ENCODE data around the gene WDR83.

Gene WDR83

DNA sequence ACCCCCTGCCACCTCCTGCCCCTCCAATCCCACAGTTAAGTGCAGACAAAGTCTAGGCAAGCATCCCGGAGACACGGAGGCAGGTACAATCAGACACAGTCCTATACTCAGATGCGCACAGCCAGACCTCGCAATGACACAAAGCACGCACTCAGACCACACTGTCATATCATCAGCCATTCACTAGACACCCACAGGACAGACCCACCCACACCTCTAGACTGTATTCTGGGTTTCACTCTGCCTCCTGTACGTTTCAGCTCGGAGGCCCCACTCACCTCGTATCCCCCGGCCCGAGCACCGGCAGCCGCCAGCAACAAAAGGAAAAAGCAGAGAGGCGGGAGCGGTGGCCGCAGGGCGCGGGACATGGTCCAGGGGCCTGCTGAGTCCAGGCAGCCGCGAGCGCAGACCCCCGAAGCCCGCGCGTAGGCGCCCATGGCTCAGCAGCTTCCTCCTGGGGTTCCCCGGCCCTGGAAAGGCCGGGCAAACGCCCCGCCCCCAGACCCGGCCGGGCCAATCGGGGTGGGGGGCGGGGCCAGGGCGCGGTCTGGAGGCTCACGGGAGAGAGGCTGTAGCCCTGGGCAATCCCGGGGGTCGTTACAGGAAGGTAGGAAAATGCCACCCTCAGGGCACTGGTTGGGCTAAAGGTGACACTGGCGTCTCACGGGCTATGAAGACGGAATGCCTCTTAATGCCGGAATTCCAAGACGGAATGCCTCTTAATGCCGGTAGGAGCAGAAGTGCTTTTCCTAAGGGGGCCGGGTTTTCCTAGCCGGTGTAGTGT is at the start of gene WDR83, which contains the start of gene MAN2B1:
Gene WDR83, plus strand, starts transcription at position 543 of the 784 bp plus-strand sequence. CDS start 2,984 bp downstream, outside the sequence.
Gene MAN2B1, minus strand, starts transcription at position 478 of the 784 bp plus-strand sequence. Its CDS starts 41 bp downstream, at position 437.
- ChIA-PET CTCF (interaction anchor here (0.5 to 1.8 kb wide), 3 partner anchors 9 to 265 kb away, joined by 3 to 5 read pairs (median 4); no protein-coding TSS in a partner anchor), POLR2A (interaction anchor here (0.6 to 1.9 kb wide), 8 partner anchors 12 to 101 kb away, joined by 3 to 9 read pairs (median 4); partner anchors contain the start of genes DHPS, FBXW9, ZNF490 and ZNF791)
- Histone ChIP-seq H3K27ac (ENCODE audit: extremely low read depth, low read depth, low read length) (peak within 1 kb of the TSS; percentile 45; the same call in 1 of the 2 replicates), H3K4me3 (ENCODE audit: low read depth, low read length) (peak within 1 kb of the TSS; percentile 76), H3K9me3 (ENCODE audit: control insufficient read depth, insufficient read depth, low read depth, low read length) (no peaks in the 10 kb centered on the region), H3K4me1 (ENCODE audit: control insufficient read depth, insufficient read depth, low read length) (no peaks in the 10 kb centered on the region), H3K36me3 (ENCODE audit: control insufficient read depth in 2 of 2, insufficient read depth in 1 of 2, low read length in 2 of 2) (peaks cover 11 to 55% of the 10 kb centered on the region in 2 experiments; a peak in 2 of 3 replicates)
- TF ChIP-seq ZNF830 (tag by site-specific recombination; IDR thresholded peaks at IDR 0.05; ENCODE audit: low read depth): no peak
- no peak for TF ChIP-seq ZNF513 (tag by site-specific recombination; IDR thresholded peaks at IDR 0.05)
- TF ChIP-seq ZEB2 (tag by site-specific recombination; IDR thresholded peaks at IDR 0.05): peak; percentile 12; the same call in 1 of the 2 replicates
- peak; percentile 52 for TF ChIP-seq GLIS2 (tag by site-specific recombination; IDR thresholded peaks at IDR 0.05)
- no peak for TF ChIP-seq ZNF140 (tag by site-specific recombination; IDR thresholded peaks at IDR 0.05)
- peak; percentile 90 for TF ChIP-seq ZNF76 (tag by site-specific recombination; IDR thresholded peaks at IDR 0.05; ENCODE audit: borderline replicate concordance, low read depth)
- no peak for TF ChIP-seq ZNF18 (tag by site-specific recombination; IDR thresholded peaks at IDR 0.05)
- peak; percentile 48; the same call in 1 of the 2 replicates for TF ChIP-seq PRDM10 (tag by site-specific recombination; IDR thresholded peaks at IDR 0.05)
- peak; percentile 87 for TF ChIP-seq IKZF3 (tag by site-specific recombination; IDR thresholded peaks at IDR 0.05)
- peak; percentile 40; the same call in 1 of the 2 replicates for TF ChIP-seq ZIC2 (tag by site-specific recombination; IDR thresholded peaks at IDR 0.05)
- peak; percentile 13; the same call in 1 of the 2 replicates for TF ChIP-seq KLF7 (tag by site-specific recombination; IDR thresholded peaks at IDR 0.05; ENCODE audit: borderline replicate concordance)
- peak; percentile 53; the same call in 1 of the 2 replicates for TF ChIP-seq ZBTB7A (tag by site-specific recombination; IDR thresholded peaks at IDR 0.05; ENCODE audit: low read depth)
- peak; percentile 62 for TF ChIP-seq SP3 (tag by site-specific recombination; IDR thresholded peaks at IDR 0.05)
- TF ChIP-seq EGR2 (tag by site-specific recombination; IDR thresholded peaks at IDR 0.05; ENCODE audit: low read depth): peak; percentile 82
- no peak for TF ChIP-seq ZNF239 (tag by site-specific recombination; IDR thresholded peaks at IDR 0.05)
- peak; percentile 69 for TF ChIP-seq SP2 (tag by site-specific recombination; IDR thresholded peaks at IDR 0.05)
- peak; percentile 58 for TF ChIP-seq ZBTB26 (tag by site-specific recombination; optimal IDR thresholded peaks at IDR 0.05)
- peak; percentile 84 for TF ChIP-seq ZNF335 (tag by site-specific recombination; conservative IDR thresholded peaks at IDR 0.05)
- TF ChIP-seq ZBTB20 (tag by site-specific recombination; IDR thresholded peaks at IDR 0.05): peak; percentile 88
- TF ChIP-seq KLF10 (tag by site-specific recombination; IDR thresholded peaks at IDR 0.05): peak; percentile 94
- TF ChIP-seq, protein P1, sequence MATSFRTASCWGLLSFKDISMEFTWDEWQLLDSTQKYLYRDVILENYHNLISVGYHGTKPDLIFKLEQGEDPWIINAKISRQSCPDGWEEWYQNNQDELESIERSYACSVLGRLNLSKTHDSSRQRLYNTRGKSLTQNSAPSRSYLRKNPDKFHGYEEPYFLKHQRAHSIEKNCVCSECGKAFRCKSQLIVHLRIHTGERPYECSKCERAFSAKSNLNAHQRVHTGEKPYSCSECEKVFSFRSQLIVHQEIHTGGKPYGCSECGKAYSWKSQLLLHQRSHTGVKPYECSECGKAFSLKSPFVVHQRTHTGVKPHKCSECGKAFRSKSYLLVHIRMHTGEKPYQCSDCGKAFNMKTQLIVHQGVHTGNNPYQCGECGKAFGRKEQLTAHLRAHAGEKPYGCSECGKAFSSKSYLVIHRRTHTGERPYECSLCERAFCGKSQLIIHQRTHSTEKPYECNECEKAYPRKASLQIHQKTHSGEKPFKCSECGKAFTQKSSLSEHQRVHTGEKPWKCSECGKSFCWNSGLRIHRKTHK (tag by site-specific recombination; IDR thresholded peaks at IDR 0.05): no peak
- TF ChIP-seq, protein P2, sequence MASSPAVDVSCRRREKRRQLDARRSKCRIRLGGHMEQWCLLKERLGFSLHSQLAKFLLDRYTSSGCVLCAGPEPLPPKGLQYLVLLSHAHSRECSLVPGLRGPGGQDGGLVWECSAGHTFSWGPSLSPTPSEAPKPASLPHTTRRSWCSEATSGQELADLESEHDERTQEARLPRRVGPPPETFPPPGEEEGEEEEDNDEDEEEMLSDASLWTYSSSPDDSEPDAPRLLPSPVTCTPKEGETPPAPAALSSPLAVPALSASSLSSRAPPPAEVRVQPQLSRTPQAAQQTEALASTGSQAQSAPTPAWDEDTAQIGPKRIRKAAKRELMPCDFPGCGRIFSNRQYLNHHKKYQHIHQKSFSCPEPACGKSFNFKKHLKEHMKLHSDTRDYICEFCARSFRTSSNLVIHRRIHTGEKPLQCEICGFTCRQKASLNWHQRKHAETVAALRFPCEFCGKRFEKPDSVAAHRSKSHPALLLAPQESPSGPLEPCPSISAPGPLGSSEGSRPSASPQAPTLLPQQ (tag by site-specific recombination; IDR thresholded peaks at IDR 0.05): peak; percentile 20; the same call in 1 of the 2 replicates
- TF ChIP-seq PRDM6 (tag by site-specific recombination; IDR thresholded peaks at IDR 0.05): no peak

All from HEK293 (cell line).